ENCODE data around the gene SLC25A28. TPM values are rescaled to one million over a fixed set of nuclear protein-coding genes. Genes with fewer than 3 reads are reported as not detected.

The SLC25A28 gene
- total RNA-seq, 1 experiment from 2014 or later = 42.8 TPM

DNA sequence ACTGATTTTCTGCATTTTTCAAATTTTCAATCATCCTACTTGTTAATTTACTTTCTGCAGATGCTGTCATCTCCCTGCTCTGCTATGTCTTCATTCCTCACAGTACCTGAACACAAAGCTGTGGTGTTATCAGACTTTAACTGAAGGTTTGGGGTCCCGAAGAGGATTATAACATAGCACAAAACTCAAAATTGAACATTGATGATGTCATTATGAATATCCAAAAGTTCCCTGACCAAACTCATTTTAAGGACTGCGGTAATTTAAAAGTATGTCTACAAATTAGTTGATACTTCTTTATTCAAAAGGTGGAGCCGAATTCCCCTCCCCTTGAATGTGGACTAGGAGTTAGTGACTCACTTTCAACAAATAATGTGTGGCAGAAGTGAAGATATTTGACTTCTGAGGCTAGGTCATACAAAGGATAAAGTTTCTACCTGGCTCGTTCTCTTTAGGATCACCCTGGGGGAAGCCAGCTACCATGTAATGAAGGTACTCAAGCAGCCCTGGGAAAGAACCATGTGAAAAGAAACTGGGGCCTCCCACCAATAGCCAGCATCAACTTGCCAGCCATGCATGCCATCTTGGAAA is 32.7 kb upstream of the SLC25A28 start:
- Histone ChIP-seq H3K27me3 (ENCODE audit: control insufficient read depth, insufficient read depth, low read length) (no peaks in the 10 kb centered on the region; the same call in 1 of the 2 replicates), H3K36me3 (ENCODE audit: control insufficient read depth, insufficient read depth, low read length) (no peaks in the 10 kb centered on the region), H3K9me3 (ENCODE audit: control insufficient read depth, insufficient read depth, low read depth, low read length) (no peaks in the 10 kb centered on the region), H3K27ac (ENCODE audit: low read length) (no peak overlapping the region), H3K4me3 (ENCODE audit: low read depth in 2 of 2, low read length in 2 of 2) (no peak overlapping the region), H3K4me1 (ENCODE audit: control insufficient read depth, insufficient read depth, low read length) (no peaks in the 10 kb centered on the region)
- CTCF ChIA-PET = no interaction called here
- in situ Hi-C loops (cut with HindIII; ENCODE audit: low pct_unique_long_range_greater_than_20kb, low sequenced_read_pairs) (no loop called here), intact Hi-C loops (cut with micrococcal nuclease; ENCODE audit: unreplicated experiment) (no loop called here)
- TF ChIP-seq TCF7L2 (IDR thresholded peaks at IDR 0.05; ENCODE audit: low read depth, low read length) (no peak), SIN3A (IDR thresholded peaks at IDR 0.05; ENCODE audit: borderline replicate concordance, insufficient read depth, low read depth, low read length) (no peak), POLR2AphosphoS5 (IDR thresholded peaks at IDR 0.05; ENCODE audit: low read depth, low read length) (no peak)
- TF ChIP-seq, protein P1, sequence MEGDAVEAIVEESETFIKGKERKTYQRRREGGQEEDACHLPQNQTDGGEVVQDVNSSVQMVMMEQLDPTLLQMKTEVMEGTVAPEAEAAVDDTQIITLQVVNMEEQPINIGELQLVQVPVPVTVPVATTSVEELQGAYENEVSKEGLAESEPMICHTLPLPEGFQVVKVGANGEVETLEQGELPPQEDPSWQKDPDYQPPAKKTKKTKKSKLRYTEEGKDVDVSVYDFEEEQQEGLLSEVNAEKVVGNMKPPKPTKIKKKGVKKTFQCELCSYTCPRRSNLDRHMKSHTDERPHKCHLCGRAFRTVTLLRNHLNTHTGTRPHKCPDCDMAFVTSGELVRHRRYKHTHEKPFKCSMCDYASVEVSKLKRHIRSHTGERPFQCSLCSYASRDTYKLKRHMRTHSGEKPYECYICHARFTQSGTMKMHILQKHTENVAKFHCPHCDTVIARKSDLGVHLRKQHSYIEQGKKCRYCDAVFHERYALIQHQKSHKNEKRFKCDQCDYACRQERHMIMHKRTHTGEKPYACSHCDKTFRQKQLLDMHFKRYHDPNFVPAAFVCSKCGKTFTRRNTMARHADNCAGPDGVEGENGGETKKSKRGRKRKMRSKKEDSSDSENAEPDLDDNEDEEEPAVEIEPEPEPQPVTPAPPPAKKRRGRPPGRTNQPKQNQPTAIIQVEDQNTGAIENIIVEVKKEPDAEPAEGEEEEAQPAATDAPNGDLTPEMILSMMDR (IDR thresholded peaks at IDR 0.05) = no peak
- TF ChIP-seq, protein P2, sequence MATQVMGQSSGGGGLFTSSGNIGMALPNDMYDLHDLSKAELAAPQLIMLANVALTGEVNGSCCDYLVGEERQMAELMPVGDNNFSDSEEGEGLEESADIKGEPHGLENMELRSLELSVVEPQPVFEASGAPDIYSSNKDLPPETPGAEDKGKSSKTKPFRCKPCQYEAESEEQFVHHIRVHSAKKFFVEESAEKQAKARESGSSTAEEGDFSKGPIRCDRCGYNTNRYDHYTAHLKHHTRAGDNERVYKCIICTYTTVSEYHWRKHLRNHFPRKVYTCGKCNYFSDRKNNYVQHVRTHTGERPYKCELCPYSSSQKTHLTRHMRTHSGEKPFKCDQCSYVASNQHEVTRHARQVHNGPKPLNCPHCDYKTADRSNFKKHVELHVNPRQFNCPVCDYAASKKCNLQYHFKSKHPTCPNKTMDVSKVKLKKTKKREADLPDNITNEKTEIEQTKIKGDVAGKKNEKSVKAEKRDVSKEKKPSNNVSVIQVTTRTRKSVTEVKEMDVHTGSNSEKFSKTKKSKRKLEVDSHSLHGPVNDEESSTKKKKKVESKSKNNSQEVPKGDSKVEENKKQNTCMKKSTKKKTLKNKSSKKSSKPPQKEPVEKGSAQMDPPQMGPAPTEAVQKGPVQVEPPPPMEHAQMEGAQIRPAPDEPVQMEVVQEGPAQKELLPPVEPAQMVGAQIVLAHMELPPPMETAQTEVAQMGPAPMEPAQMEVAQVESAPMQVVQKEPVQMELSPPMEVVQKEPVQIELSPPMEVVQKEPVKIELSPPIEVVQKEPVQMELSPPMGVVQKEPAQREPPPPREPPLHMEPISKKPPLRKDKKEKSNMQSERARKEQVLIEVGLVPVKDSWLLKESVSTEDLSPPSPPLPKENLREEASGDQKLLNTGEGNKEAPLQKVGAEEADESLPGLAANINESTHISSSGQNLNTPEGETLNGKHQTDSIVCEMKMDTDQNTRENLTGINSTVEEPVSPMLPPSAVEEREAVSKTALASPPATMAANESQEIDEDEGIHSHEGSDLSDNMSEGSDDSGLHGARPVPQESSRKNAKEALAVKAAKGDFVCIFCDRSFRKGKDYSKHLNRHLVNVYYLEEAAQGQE (IDR thresholded peaks at IDR 0.05; ENCODE audit: insufficient read depth in 1 of 2, low read depth in 2 of 2, low read length in 1 of 2) = no peak
- BruUV-seq (replicated peaks) = no TSS peak
- POLR2A ChIA-PET = no interaction called here
- DNase-seq (ENCODE audit: low read depth, low spot score) (no peak), ATAC-seq (no peak)

DNA sequence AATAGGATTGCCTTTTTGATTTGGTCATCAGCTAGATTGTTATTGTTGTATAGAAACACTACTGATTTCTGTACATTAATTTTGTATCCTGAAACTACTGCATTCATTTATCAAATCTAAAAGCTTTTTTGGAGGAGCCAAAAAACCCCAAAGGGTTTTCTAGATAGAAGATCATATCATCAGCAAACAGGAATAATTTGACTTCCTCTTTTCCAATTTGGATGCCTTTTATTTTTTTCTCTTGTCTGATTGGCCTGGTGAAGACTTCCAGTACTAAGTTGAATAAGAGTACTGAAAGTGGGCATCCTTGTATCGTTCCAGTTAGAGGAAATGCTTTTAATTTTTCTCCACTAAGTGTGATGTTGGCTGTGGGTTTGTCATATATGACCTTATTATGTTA is 28.5 kb upstream of the SLC25A28 start:
- Histone ChIP-seq H3K4me3 (ENCODE audit: low read depth in 2 of 2, low read length in 2 of 2) (no peak overlapping the region), H3K9me3 (ENCODE audit: control insufficient read depth, insufficient read depth, low read depth, low read length) (no peaks in the 10 kb centered on the region), H3K27me3 (ENCODE audit: control insufficient read depth, insufficient read depth, low read length) (no peaks in the 10 kb centered on the region; the same call in 1 of the 2 replicates), H3K36me3 (ENCODE audit: control insufficient read depth, insufficient read depth, low read length) (no peaks in the 10 kb centered on the region), H3K27ac (ENCODE audit: low read length) (no peak overlapping the region), H3K4me1 (ENCODE audit: control insufficient read depth, insufficient read depth, low read length) (no peaks in the 10 kb centered on the region)
- intact Hi-C loops (cut with micrococcal nuclease; ENCODE audit: unreplicated experiment) = no loop called here
- ATAC-seq (no peak), DNase-seq (ENCODE audit: low read depth, low spot score) (no peak)
- ChIA-PET CTCF (no interaction called here), POLR2A (no interaction called here)
- in situ Hi-C loops (cut with HindIII; ENCODE audit: low pct_unique_long_range_greater_than_20kb, low sequenced_read_pairs) = no loop called here
- BruUV-seq (replicated peaks) = no TSS peak
- TF ChIP-seq, protein P2 (IDR thresholded peaks at IDR 0.05; ENCODE audit: insufficient read depth in 1 of 2, low read depth in 2 of 2, low read length in 1 of 2) = no peak
- TF ChIP-seq SIN3A (IDR thresholded peaks at IDR 0.05; ENCODE audit: borderline replicate concordance, insufficient read depth, low read depth, low read length) (no peak), POLR2AphosphoS5 (IDR thresholded peaks at IDR 0.05; ENCODE audit: low read depth, low read length) (no peak), TCF7L2 (IDR thresholded peaks at IDR 0.05; ENCODE audit: low read depth, low read length) (no peak)
- TF ChIP-seq, protein P1 (IDR thresholded peaks at IDR 0.05) = no peak

All from Panc1 (cell line).